Loucy (cell line): Measurements from ENCODE around the gene SDR9C7.
"Not testable (repeated sequence)": the region's sequence is repeated elsewhere in the genome, so short reads cannot be mapped to it uniquely, and the experiment has no call there.

Experiments used
- H2AFZ ChIP-seq: fragments of 200-600 bp; sonication (generic); 2 replicates; pipeline ENCODE4 v1.6.0; 2016; ENCODE audit warnings: antibody characterized with exemption, mild to moderate bottlenecking, low read length, moderate library complexity
- H3F3A ChIP-seq: fragments of 200-600 bp; 2 replicates; pipeline ENCODE4 v1.6.0; 2016; ENCODE audit warnings: antibody characterized with exemption, low read depth, mild to moderate bottlenecking
- H3K27me3 ChIP-seq: fragments of 200-600 bp; sonication (generic); 2 replicates; pipeline ENCODE4 v1.6.1; 2014; ENCODE audit warnings: low read length, mild to moderate bottlenecking; ENCODE audit not compliant: insufficient read depth, poor library complexity, severe bottlenecking
- H3K36me3 ChIP-seq: fragments of 200-600 bp; sonication (generic); 2 replicates; pipeline ENCODE4 v1.6.1; 2016; ENCODE audit warnings: low read length; ENCODE audit not compliant: insufficient read depth
- H3K4me1 ChIP-seq: fragments of 200-600 bp; sonication (generic); 2 replicates; pipeline ENCODE4 v1.5.1; 2014; ENCODE audit warnings: low read length, mild to moderate bottlenecking; ENCODE audit not compliant: insufficient read depth, poor library complexity, severe bottlenecking
- H3K4me2 ChIP-seq: fragments of 200-600 bp; sonication (generic); 2 replicates; pipeline ENCODE4 v1.6.0; 2014; ENCODE audit warnings: antibody characterized with exemption, low read length, low read depth, mild to moderate bottlenecking; ENCODE audit not compliant: poor library complexity, severe bottlenecking
- H3K4me3 ChIP-seq: fragments of 200-600 bp; sonication (generic); 2 replicates; pipeline ENCODE4 v1.5.1; 2014; ENCODE audit warnings: low read length, mild to moderate bottlenecking, mixed read lengths; ENCODE audit not compliant: poor library complexity, severe bottlenecking
- H3K79me2 ChIP-seq: fragments of 200-600 bp; sonication (generic); 2 replicates; pipeline ENCODE4 v1.6.1; 2014; ENCODE audit warnings: low read length; ENCODE audit not compliant: insufficient read depth
- H3K9ac ChIP-seq: fragments of 200-600 bp; sonication (generic); 2 replicates; pipeline ENCODE4 v1.6.0; 2014; ENCODE audit warnings: mild to moderate bottlenecking, low read depth, low read length, moderate library complexity; ENCODE audit not compliant: poor library complexity, severe bottlenecking
- H3K9me2 ChIP-seq: fragments of 200-600 bp; sonication (generic); replicated peaks from 2 replicates; pipeline ENCODE4 v1.6.1; 2016; ENCODE audit warnings: low read depth, low read length, mixed read lengths
- H3K9me3 ChIP-seq: fragments of 200-600 bp; sonication (generic); 2 replicates; pipeline ENCODE4 v1.6.1; 2014; ENCODE audit warnings: mild to moderate bottlenecking, antibody characterized with exemption, low read length, low read depth; ENCODE audit not compliant: insufficient read depth
- H4K20me1 ChIP-seq: fragments of 200-600 bp; sonication (generic); 2 replicates; pipeline ENCODE4 v1.6.0; 2014; ENCODE audit warnings: antibody characterized with exemption, low read length, mild to moderate bottlenecking; ENCODE audit not compliant: insufficient read depth, poor library complexity, severe bottlenecking
- EZH2phosphoT487 ChIP-seq: fragments of 200-600 bp; IDR thresholded peaks from 2 replicates; pipeline ENCODE4 v1.6.1; 2018; ENCODE audit warnings: antibody characterized with exemption, mild to moderate bottlenecking, moderate library complexity, borderline replicate concordance
- TF ChIP-seq, protein P1 (sequence below): fragments of 200-600 bp; sonication (generic); conservative IDR thresholded peaks from 2 replicates; pipeline ENCODE4 v1.5.1; 2014; ENCODE audit warnings: mild to moderate bottlenecking, antibody characterized with exemption, low read length

Gene SDR9C7

DNA sequence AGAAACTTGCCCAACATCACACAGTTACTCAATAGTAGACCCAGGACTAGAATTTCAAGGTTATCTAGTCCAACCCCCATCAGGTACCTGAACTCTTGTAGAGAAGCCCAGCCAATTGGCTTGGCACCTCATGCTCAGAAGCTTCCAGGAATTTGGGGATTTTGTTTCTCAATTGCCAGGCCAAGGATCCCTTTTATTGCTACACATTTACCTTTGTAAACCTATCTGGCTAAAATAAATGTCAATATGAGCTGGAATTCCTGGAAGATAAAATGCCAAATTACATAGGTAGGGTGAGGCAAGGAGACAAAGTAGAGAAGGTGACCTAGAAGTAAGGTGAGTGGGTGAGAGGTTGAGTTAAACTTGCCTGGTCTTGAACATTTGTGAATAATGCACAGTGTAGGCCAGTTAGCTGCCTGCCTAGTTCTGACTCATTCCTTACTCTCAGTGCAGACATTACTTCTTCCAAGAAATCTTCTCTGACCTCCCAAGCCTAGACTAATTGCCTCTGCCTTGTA lies 36.3 kb downstream of the SDR9C7 start:
- no peaks in the 10 kb centered on the region for H3K9me2 ChIP-seq
- H3K9me3 ChIP-seq = peaks cover 12% of the 10 kb centered on the region; the same call in 1 of the 2 replicates
- H3K4me3 ChIP-seq = no peak overlapping the region
- TF ChIP-seq, protein P1, sequence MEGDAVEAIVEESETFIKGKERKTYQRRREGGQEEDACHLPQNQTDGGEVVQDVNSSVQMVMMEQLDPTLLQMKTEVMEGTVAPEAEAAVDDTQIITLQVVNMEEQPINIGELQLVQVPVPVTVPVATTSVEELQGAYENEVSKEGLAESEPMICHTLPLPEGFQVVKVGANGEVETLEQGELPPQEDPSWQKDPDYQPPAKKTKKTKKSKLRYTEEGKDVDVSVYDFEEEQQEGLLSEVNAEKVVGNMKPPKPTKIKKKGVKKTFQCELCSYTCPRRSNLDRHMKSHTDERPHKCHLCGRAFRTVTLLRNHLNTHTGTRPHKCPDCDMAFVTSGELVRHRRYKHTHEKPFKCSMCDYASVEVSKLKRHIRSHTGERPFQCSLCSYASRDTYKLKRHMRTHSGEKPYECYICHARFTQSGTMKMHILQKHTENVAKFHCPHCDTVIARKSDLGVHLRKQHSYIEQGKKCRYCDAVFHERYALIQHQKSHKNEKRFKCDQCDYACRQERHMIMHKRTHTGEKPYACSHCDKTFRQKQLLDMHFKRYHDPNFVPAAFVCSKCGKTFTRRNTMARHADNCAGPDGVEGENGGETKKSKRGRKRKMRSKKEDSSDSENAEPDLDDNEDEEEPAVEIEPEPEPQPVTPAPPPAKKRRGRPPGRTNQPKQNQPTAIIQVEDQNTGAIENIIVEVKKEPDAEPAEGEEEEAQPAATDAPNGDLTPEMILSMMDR = no peak
- TF ChIP-seq EZH2phosphoT487 = no peak
- H3K4me1 ChIP-seq = no peaks in the 10 kb centered on the region
- no peaks in the 10 kb centered on the region for H3F3A ChIP-seq
- H4K20me1 ChIP-seq = no peaks in the 10 kb centered on the region
- H3K9ac ChIP-seq = no peak overlapping the region
- no peaks in the 10 kb centered on the region for H3K79me2 ChIP-seq
- H3K36me3 ChIP-seq = no peaks in the 10 kb centered on the region
- H3K27me3 ChIP-seq = no peaks in the 10 kb centered on the region
- H3K4me2 ChIP-seq = no peak overlapping the region
- no peak overlapping the region for H2AFZ ChIP-seq

DNA sequence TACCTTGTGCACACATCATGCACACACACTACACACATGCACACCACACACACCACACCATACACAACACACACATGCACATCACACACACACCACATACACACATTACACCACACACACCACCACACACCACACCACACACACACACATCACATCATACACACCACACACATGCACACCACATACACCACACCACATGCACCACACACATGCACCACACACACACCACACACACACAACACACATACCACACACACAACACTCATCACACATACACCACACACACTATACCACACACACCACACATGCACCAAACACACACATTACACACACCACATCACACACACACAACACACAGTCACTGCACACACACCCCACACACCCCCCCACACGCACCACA lies 38.1 kb downstream of the SDR9C7 start:
- no peak overlapping the region for H3K4me2 ChIP-seq
- H4K20me1 ChIP-seq = no peaks in the 10 kb centered on the region
- no peak overlapping the region for H3K9ac ChIP-seq
- H3K9me2 ChIP-seq = no peaks in the 10 kb centered on the region
- no peak for TF ChIP-seq EZH2phosphoT487
- TF ChIP-seq, protein P1 = no peak
- H2AFZ ChIP-seq = no peak overlapping the region
- H3K79me2 ChIP-seq = no peaks in the 10 kb centered on the region
- H3K27me3 ChIP-seq = no peaks in the 10 kb centered on the region
- H3F3A ChIP-seq = no peaks in the 10 kb centered on the region
- H3K4me3 ChIP-seq = no peak overlapping the region
- H3K4me1 ChIP-seq = no peaks in the 10 kb centered on the region
- H3K36me3 ChIP-seq = no peaks in the 10 kb centered on the region
- peaks cover 10% of the 10 kb centered on the region; the same call in 1 of the 2 replicates for H3K9me3 ChIP-seq

DNA sequence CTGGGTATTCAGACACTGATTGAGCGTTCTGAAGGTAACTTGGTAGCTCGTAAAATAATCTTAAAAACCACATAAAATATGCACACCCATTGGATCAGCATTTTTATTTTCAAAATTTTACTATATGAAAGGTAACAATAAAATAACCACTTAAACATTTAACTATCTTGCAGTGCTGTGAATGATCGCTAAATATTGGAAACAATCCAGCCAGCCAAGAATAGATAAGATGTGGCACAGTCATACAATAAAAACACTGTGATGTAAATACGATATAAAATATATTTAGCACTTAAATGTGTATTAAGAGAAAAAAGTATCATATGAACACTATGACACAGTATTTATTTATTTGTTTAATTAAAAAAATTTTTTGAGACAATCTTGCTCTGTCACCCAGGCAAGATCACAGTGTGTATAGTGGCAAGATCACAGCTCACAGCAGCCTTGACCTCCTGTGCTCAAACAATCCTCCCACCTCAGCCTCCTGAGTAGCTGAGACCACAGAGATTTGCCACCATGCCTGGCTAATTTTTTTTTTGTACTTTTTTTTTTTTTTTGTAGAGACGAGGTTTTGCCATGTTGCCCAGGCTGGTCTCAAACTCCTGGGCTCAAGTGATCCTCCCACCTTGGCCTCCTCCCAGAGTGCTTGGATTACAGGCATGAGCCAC lies 39.4 kb downstream of the SDR9C7 start:
- H3K4me2 ChIP-seq = no peak overlapping the region
- TF ChIP-seq EZH2phosphoT487 = no peak
- TF ChIP-seq, protein P1 = no peak

DNA sequence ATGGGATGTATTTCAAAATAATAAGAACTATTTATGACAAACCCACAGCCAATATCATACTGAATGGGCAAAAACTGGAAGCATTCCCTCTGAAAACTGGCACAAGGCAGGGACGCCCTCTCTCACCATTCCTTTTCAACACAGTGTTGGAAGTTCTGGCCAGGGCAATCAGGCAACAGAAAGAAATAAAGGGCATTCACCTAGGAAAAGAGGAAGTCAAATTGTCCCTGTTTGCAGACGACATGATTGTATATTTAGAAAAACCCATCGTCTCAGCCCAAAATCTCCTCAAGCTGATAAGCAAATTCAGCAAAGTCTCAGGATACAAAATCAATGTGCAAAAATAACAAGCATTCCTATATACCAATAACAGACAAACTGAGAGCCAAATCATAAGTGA lies 42.3 kb downstream of the SDR9C7 start:
- not testable (repeated sequence) for H3K4me1 ChIP-seq, H2AFZ ChIP-seq, H3F3A ChIP-seq, H3K79me2 ChIP-seq, H3K4me3 ChIP-seq, H3K4me2 ChIP-seq, H3K9me2 ChIP-seq, H4K20me1 ChIP-seq, H3K27me3 ChIP-seq, H3K9ac ChIP-seq, H3K9me3 ChIP-seq, H3K36me3 ChIP-seq

More for the DNA sequence above, 39.4 kb downstream of the SDR9C7 start:
- Histone ChIP-seq H3K27me3 (no peaks in the 10 kb centered on the region), H4K20me1 (no peaks in the 10 kb centered on the region), H3K9ac (no peak overlapping the region), H3K9me2 (no peaks in the 10 kb centered on the region), H3K4me3 (no peak overlapping the region), H3K79me2 (no peaks in the 10 kb centered on the region), H3K4me1 (no peaks in the 10 kb centered on the region), H3K9me3 (no peaks in the 10 kb centered on the region; the same call in 1 of the 2 replicates), H3K36me3 (no peaks in the 10 kb centered on the region), H2AFZ (no peak overlapping the region), H3F3A (no peaks in the 10 kb centered on the region)
